HepG2 (cell line): Measurements from ENCODE around the gene TNFAIP6. TPM values are rescaled to one million over a fixed set of nuclear protein-coding genes. Genes with fewer than 3 reads are reported as not detected.

Experiments
- MEF2D ChIP-seq: sonication (generic); formaldehyde crosslinking; IDR thresholded peaks from 2 replicates; pipeline ENCODE4 v1.5.1; 2020; ENCODE audit warnings: mild to moderate bottlenecking, missing genetic modification reagents
- NCOA2 ChIP-seq: sonication (generic); formaldehyde crosslinking; IDR thresholded peaks from 2 replicates; pipeline ENCODE4 v1.8.0; 2022; ENCODE audit warnings: inconsistent platforms
- RBAK ChIP-seq: sonication (generic); formaldehyde crosslinking; IDR thresholded peaks from 2 replicates; pipeline ENCODE4 v1.5.1; 2020; ENCODE audit warnings: mild to moderate bottlenecking, missing genetic modification reagents
- SP1 ChIP-seq, 2 experiments: fragments of 450-650 bp in 1 of 2; sonication (generic) in 1 of 2; formaldehyde crosslinking in 1 of 2; IDR thresholded peaks; 2 replicates each; pipeline versions ENCODE4 v1.4.0 to v1.6.1; 2016 to 2020; ENCODE audit warnings: missing genetic modification reagents in 1 of 2
- TP53 ChIP-seq: sonication (generic); formaldehyde crosslinking; conservative IDR thresholded peaks from 2 replicates; pipeline ENCODE4 v1.4.0; 2020; ENCODE audit warnings: missing genetic modification reagents
- ZNF780A ChIP-seq: sonication (generic); formaldehyde crosslinking; IDR thresholded peaks from 2 replicates; pipeline ENCODE4 v1.8.0; 2022; ENCODE audit warnings: mild to moderate bottlenecking, missing genetic modification reagents, moderate library complexity
- ZNF841 ChIP-seq: sonication (generic); formaldehyde crosslinking; IDR thresholded peaks from 2 replicates; pipeline ENCODE4 v1.8.1; 2023; ENCODE audit warnings: missing genetic modification reagents, borderline replicate concordance
- polyA plus RNA-seq, 8 experiments: library from polyadenylated mRNA; depleted of rRNA in 3 of 8; stranded (reverse) in 7 of 8; unstranded in 1 of 8; fragments of >200 nt; fragmentation: Illumina TruSeq in 4 of 8; extraction: Trizol in 4 of 8; gene quantifications; 2 replicates each; pipeline versions ENCODE4 v1.2.1 to v1.2.3, GENCODE V29; 2011 to 2016; ENCODE audit warnings: low read depth in 4 of 8, missing spikeins in 1 of 8, mixed read lengths in 1 of 8; ENCODE audit not compliant: insufficient read depth in 1 of 8
- total RNA-seq, 5 experiments: library from RNA; depleted of rRNA; stranded (reverse); fragments of >200 nt; fragmentation: Illumina TruSeq; extraction: Trizol; gene quantifications; 2 replicates each; pipeline ENCODE4 v1.2.3, GENCODE V29; 2016; ENCODE audit warnings: low read depth in 1 of 5
- TF ChIP-seq, protein P1 (sequence below), 2 experiments: IDR thresholded peaks; 2 replicates each; pipeline ENCODE4 v1.6.1; 2011 to 2012; ENCODE audit warnings: low read length in 2 of 2, borderline replicate concordance in 1 of 2, low read depth in 1 of 2, mild to moderate bottlenecking in 1 of 2, moderate library complexity in 1 of 2
- TF ChIP-seq, protein P2 (sequence below): sonication (generic); formaldehyde crosslinking; IDR thresholded peaks from 2 replicates; pipeline ENCODE4 v1.5.1; 2020; ENCODE audit warnings: mild to moderate bottlenecking, missing genetic modification reagents, borderline replicate concordance
- TF ChIP-seq, protein P3 (sequence below): sonication (generic); formaldehyde crosslinking; IDR thresholded peaks from 2 replicates; pipeline ENCODE4 v1.4.0; 2020; ENCODE audit warnings: low read depth, missing genetic modification reagents
- TF ChIP-seq, protein P4 (sequence below): sonication (generic); formaldehyde crosslinking; IDR thresholded peaks from 2 replicates; pipeline ENCODE4 v1.4.0; 2020; ENCODE audit warnings: missing genetic modification reagents, borderline replicate concordance

The TNFAIP6 gene
- total and polyA plus RNA-seq, 2 of the 13 experiments (the other 11 are each of a cell fraction or from before 2014, with no cell fraction given) = not detected

DNA sequence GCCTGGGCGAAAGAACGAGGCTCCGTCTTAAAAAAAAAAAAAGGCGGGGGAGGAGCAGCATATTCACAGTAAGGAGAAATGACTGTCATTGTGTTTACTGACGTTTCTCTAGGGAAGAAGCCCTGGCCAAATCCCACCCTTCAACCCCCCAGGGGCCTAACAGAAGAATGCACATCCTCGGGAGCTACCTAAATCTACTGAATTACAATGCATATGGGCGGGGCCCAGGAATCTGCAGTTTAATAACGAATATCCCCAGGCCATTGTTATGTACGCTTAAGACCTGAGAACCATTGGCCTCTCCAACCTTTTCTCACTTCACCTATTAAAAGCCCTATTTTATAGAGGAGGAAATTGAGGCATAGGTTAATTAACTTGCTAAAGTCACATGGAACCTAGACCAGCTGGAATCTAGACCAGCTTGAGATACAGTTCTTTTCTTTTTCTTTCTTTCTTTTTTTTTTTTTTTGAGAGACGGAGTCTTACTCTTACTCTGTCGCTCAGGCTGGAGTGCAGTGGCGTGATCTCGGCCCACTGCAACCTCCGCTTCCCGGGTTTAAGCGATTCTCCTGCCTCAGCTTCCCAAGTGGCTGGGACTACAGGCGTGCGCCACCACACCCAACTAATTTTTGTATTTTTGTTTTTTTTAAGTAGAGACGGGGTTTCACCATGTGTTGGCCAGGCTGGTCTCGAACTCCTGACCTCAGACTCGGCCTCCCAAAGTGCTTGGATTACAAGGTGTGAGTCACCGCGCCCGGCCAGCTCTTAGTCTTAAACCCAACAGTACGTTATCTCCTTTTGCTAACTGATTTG lies 51.6 kb downstream of the TNFAIP6 start (continued):
- TF ChIP-seq, protein P1, sequence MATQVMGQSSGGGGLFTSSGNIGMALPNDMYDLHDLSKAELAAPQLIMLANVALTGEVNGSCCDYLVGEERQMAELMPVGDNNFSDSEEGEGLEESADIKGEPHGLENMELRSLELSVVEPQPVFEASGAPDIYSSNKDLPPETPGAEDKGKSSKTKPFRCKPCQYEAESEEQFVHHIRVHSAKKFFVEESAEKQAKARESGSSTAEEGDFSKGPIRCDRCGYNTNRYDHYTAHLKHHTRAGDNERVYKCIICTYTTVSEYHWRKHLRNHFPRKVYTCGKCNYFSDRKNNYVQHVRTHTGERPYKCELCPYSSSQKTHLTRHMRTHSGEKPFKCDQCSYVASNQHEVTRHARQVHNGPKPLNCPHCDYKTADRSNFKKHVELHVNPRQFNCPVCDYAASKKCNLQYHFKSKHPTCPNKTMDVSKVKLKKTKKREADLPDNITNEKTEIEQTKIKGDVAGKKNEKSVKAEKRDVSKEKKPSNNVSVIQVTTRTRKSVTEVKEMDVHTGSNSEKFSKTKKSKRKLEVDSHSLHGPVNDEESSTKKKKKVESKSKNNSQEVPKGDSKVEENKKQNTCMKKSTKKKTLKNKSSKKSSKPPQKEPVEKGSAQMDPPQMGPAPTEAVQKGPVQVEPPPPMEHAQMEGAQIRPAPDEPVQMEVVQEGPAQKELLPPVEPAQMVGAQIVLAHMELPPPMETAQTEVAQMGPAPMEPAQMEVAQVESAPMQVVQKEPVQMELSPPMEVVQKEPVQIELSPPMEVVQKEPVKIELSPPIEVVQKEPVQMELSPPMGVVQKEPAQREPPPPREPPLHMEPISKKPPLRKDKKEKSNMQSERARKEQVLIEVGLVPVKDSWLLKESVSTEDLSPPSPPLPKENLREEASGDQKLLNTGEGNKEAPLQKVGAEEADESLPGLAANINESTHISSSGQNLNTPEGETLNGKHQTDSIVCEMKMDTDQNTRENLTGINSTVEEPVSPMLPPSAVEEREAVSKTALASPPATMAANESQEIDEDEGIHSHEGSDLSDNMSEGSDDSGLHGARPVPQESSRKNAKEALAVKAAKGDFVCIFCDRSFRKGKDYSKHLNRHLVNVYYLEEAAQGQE (IDR thresholded peaks at IDR 0.05; ENCODE audit: borderline replicate concordance in 1 of 2, low read depth in 1 of 2, low read length in 2 of 2) = no peak
- TF ChIP-seq, protein P2, sequence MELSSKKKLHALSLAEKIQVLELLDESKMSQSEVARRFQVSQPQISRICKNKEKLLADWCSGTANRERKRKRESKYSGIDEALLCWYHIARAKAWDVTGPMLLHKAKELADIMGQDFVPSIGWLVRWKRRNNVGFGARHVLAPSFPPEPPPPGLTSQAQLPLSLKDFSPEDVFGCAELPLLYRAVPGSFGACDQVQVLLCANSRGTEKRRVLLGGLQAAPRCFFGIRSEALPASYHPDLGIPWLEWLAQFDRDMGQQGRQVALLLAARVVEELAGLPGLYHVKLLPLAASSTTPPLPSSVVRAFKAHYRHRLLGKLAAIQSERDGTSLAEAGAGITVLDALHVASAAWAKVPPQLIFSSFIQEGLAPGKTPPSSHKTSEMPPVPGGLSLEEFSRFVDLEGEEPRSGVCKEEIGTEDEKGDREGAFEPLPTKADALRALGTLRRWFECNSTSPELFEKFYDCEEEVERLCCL = peak; percentile 0; the same call in 1 of the 2 replicates
- TF ChIP-seq, protein P3, sequence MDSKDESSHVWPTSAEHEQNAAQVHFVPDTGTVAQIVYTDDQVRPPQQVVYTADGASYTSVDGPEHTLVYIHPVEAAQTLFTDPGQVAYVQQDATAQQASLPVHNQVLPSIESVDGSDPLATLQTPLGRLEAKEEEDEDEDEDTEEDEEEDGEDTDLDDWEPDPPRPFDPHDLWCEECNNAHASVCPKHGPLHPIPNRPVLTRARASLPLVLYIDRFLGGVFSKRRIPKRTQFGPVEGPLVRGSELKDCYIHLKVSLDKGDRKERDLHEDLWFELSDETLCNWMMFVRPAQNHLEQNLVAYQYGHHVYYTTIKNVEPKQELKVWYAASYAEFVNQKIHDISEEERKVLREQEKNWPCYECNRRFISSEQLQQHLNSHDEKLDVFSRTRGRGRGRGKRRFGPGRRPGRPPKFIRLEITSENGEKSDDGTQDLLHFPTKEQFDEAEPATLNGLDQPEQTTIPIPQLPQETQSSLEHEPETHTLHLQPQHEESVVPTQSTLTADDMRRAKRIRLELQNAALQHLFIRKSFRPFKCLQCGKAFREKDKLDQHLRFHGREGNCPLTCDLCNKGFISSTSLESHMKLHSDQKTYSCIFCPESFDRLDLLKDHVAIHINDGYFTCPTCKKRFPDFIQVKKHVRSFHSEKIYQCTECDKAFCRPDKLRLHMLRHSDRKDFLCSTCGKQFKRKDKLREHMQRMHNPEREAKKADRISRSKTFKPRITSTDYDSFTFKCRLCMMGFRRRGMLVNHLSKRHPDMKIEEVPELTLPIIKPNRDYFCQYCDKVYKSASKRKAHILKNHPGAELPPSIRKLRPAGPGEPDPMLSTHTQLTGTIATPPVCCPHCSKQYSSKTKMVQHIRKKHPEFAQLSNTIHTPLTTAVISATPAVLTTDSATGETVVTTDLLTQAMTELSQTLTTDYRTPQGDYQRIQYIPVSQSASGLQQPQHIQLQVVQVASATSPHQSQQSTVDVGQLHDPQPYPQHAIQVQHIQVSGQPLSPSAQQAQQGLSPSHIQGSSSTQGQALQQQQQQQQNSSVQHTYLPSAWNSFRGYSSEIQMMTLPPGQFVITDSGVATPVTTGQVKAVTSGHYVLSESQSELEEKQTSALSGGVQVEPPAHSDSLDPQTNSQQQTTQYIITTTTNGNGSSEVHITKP (CRISPR knock-in tag) = no peak
- TF ChIP-seq TP53 (CRISPR knock-in tag) (no peak), RBAK (CRISPR knock-in tag) (0 out of 2 replicates have a peak, but pooled peaks have one; percentile 54), ZNF780A (CRISPR knock-in tag) (no peak), SP1 (IDR thresholded peaks at IDR 0.05) (no peak), SP1 (CRISPR knock-in tag; IDR thresholded peaks at IDR 0.05) (no peak), MEF2D (no peak), ZNF841 (no peak), NCOA2 (no peak)
- TF ChIP-seq, protein P4, sequence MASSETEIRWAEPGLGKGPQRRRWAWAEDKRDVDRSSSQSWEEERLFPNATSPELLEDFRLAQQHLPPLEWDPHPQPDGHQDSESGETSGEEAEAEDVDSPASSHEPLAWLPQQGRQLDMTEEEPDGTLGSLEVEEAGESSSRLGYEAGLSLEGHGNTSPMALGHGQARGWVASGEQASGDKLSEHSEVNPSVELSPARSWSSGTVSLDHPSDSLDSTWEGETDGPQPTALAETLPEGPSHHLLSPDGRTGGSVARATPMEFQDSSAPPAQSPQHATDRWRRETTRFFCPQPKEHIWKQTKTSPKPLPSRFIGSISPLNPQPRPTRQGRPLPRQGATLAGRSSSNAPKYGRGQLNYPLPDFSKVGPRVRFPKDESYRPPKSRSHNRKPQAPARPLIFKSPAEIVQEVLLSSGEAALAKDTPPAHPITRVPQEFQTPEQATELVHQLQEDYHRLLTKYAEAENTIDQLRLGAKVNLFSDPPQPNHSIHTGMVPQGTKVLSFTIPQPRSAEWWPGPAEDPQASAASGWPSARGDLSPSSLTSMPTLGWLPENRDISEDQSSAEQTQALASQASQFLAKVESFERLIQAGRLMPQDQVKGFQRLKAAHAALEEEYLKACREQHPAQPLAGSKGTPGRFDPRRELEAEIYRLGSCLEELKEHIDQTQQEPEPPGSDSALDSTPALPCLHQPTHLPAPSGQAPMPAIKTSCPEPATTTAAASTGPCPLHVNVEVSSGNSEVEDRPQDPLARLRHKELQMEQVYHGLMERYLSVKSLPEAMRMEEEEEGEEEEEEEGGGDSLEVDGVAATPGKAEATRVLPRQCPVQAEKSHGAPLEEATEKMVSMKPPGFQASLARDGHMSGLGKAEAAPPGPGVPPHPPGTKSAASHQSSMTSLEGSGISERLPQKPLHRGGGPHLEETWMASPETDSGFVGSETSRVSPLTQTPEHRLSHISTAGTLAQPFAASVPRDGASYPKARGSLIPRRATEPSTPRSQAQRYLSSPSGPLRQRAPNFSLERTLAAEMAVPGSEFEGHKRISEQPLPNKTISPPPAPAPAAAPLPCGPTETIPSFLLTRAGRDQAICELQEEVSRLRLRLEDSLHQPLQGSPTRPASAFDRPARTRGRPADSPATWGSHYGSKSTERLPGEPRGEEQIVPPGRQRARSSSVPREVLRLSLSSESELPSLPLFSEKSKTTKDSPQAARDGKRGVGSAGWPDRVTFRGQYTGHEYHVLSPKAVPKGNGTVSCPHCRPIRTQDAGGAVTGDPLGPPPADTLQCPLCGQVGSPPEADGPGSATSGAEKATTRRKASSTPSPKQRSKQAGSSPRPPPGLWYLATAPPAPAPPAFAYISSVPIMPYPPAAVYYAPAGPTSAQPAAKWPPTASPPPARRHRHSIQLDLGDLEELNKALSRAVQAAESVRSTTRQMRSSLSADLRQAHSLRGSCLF = no peak
